Head of caudate nucleus (tissue), 42 donors: ENCODE measurements around the gene CFAP161.

Experiments
- DNase-seq, 42 donors: peaks; one replicate each; pipeline versions ENCODE4 v3.0.0 to v3.0.0-alpha.2; 2020 to 2021; ENCODE audit warnings: mixed read lengths in 7 of 42
- intact Hi-C: fragments of 100-400 bp; cut with DNase I; formaldehyde crosslinking; loops from one replicate; pipeline ENCODE4 v1.15.0; 2022

CFAP161 gene

DNA sequence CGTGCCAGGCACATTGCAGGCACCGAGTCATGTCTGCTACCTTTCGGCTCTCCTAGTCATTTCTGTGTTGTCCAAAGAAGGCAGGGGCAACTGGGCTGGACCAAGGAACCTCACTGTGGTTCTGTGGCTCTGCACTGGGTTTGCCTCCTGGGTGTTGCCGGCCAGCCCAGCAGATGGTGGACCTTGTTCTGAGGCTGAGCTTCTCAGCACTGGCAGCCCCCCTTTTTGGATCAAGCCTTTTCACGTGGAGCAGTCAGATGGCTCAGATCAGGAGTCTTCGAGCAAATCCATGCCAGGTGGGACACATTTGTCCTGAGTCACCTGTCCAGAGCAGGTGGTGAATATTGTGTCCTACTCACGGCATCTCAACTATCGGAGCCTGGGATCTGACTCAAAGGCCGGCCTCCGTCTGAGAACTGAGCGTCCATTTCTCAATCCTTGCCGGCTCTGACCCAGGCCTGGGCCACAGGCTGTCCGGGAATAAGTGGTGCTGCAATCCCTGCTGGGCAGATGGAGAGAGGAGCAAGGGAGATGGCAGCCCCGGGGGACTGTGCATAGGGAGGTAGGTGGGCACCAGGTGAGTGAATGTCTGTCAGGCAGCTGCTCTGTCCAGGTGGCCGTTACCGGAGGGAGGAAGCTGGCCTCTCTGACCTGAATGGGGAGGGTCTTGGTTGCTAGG is 62.6 kb downstream of the CFAP161 start, which contains the start of gene IL16:
TSS of gene IL16 (plus strand) at position 304 of the 679 bp plus-strand sequence. CDS start 28,521 bp downstream, outside the sequence.
- intact Hi-C loops = no loop called here
- DNase-seq = no peak

DNA sequence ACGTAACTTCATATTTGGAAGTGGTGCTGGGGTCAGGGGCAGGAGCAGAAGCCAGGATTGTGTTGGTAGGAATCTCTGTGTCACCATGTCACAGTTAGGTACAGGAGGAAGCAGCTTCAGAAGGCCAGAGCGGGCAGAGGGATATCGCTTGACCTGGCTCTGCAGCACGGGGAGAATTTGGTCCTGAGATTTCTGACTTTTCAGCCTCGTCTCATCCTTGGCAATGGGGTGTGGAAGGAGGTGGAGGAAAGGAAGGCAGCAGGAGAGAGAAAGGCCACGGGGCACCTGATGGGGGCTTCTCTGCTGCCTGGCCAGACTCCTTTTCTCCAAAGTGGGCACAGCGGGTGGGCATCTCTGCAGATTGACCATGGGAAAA is 63.2 kb downstream of the CFAP161 start:
- intact Hi-C loops = no loop called here
- no peak for DNase-seq

DNA sequence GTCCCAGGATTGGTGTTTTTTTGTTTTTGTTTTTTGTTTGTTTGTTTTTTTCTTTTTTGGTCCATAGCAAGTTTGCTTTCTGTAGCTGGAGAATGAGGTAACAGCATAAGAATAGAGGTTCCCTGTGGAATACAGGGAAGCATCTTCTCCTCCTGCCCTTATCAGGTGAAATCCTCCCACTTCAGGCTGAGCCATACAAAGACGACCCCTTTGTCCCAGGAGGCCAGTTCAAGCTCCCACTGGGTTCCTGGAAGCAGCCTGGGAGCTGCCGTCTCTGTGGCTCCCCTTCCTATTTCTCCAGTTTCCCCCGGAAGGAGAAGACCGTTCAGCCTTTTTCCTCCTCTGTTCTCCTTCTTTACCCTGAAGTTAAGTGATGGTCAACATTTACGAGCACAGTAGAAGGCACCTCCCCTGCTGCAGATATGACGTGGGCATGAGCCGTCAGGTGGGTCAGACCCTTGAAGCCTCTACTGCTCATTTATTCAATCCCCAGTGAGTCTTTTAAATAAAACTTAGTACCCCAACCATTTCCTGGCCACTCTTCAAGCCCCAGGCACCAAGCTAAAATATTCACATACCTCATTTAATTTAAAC is 63.7 kb downstream of the CFAP161 start:
- intact Hi-C loops = no loop called here
- no peak for DNase-seq
